Hepatocyte (in vitro differentiated cells): ENCODE measurements around the gene RNF32. TPM values are rescaled to one million over a fixed set of nuclear protein-coding genes. Genes with fewer than 3 reads are reported as not detected.

Experiments used
- DNase-seq: peaks from one replicate; pipeline ENCODE4 v3.0.0-alpha.2; 2016; ENCODE audit warnings: low spot score
- H2AFZ ChIP-seq: fragments of 200-600 bp; sonication (generic); 2 replicates; pipeline ENCODE4 v1.6.0; 2016; ENCODE audit warnings: antibody characterized with exemption, mild to moderate bottlenecking
- H3K27ac ChIP-seq: fragments of 200-600 bp; sonication (generic); 2 replicates; pipeline ENCODE4 v1.5.1; 2016; ENCODE audit warnings: mild to moderate bottlenecking
- H3K27me3 ChIP-seq: fragments of 200-600 bp; sonication (generic); 2 replicates; pipeline ENCODE4 v1.6.1; 2016
- H3K36me3 ChIP-seq: fragments of 200-600 bp; sonication (generic); replicated peaks from 2 replicates; pipeline ENCODE4 v1.5.1; 2016; ENCODE audit warnings: low read depth; ENCODE audit not compliant: insufficient read depth
- H3K4me1 ChIP-seq: fragments of 200-600 bp; sonication (generic); 2 replicates; pipeline ENCODE4 v1.5.1; 2016; ENCODE audit warnings: mild to moderate bottlenecking, moderate library complexity; ENCODE audit not compliant: insufficient read depth
- H3K4me2 ChIP-seq: fragments of 200-600 bp; sonication (generic); 2 replicates; pipeline ENCODE4 v1.6.0; 2016
- H3K4me3 ChIP-seq: fragments of 200-600 bp; sonication (generic); 2 replicates; pipeline ENCODE4 v1.5.1; 2016; ENCODE audit warnings: mild to moderate bottlenecking
- H3K79me2 ChIP-seq: fragments of 200-600 bp; sonication (generic); 2 replicates; pipeline ENCODE4 v1.6.0; 2017; ENCODE audit warnings: mild to moderate bottlenecking
- H3K9me2 ChIP-seq: fragments of 200-600 bp; sonication (generic); replicated peaks from 2 replicates; pipeline ENCODE4 v1.6.0; 2017; ENCODE audit warnings: mild to moderate bottlenecking; ENCODE audit not compliant: insufficient read depth
- H3K9me3 ChIP-seq: fragments of 200-600 bp; sonication (generic); 2 replicates; pipeline ENCODE4 v1.5.1; 2016; ENCODE audit warnings: low read depth, mild to moderate bottlenecking
- H4K20me1 ChIP-seq: fragments of 200-600 bp; sonication (generic); 2 replicates; pipeline ENCODE4 v1.6.0; 2016; ENCODE audit warnings: mild to moderate bottlenecking; ENCODE audit not compliant: insufficient read depth, poor library complexity, severe bottlenecking
- CTCF ChIP-seq: fragments of 200-600 bp; sonication (generic); IDR thresholded peaks from 2 replicates; pipeline ENCODE4 v1.5.1; 2016; ENCODE audit warnings: antibody characterized with exemption, mild to moderate bottlenecking; ENCODE audit not compliant: poor library complexity
- EZH2 ChIP-seq: fragments of 200-600 bp; sonication (generic); IDR thresholded peaks from 2 replicates; pipeline ENCODE4 v1.6.1; 2016; ENCODE audit warnings: antibody characterized with exemption, mild to moderate bottlenecking, borderline replicate concordance
- EZH2phosphoT487 ChIP-seq: fragments of 200-600 bp; sonication (generic); IDR thresholded peaks from one replicate; pipeline ENCODE4 v1.6.1; 2018; ENCODE audit warnings: antibody characterized with exemption, mild to moderate bottlenecking, low read depth, moderate library complexity; ENCODE audit not compliant: unreplicated experiment, severe bottlenecking
- WGBS: methylation state at CpG from one replicate; pipeline ENCODE4 v1.1.6; 2016; ENCODE audit warnings: low lambda C conversion rate; ENCODE audit errors: missing lambda C conversion rate; 5-methylcytosine and 5-hydroxymethylcytosine counted together
- polyA plus RNA-seq: library from polyadenylated mRNA; unstranded; fragments of >200 nt; fragmentation: Nextera tagmentation; extraction: Ambion mirVana; gene quantifications from 2 replicates; pipeline ENCODE4 v1.2.1, GENCODE V29; 2016
- total RNA-seq: library from RNA; depleted of rRNA; stranded (reverse); fragments of >200 nt; gene quantifications from 2 replicates; pipeline ENCODE4 v1.2.3, GENCODE V29; 2014

The RNF32 gene
- total and polyA plus RNA-seq, 2 experiments from 2014 or later, result 1.4 to 2.9 TPM

- Histone ChIP-seq H3K27me3 (no peaks in the 10 kb centered on the region), H3K36me3 (no peaks in the 10 kb centered on the region), H3K4me3 (no peak overlapping the region), H3K4me2 (no peak overlapping the region), H3K4me1 (peaks cover 27% of the 10 kb centered on the region), H2AFZ (no peak overlapping the region), H3K9me3 (no peaks in the 10 kb centered on the region), H3K79me2 (no peaks in the 10 kb centered on the region), H3K27ac (no peak overlapping the region), H3K9me2 (no peaks in the 10 kb centered on the region), H4K20me1 (no peaks in the 10 kb centered on the region)
- DNase-seq, result no peak
- TF ChIP-seq CTCF, result no peak
- TF ChIP-seq EZH2, result no peak
- TF ChIP-seq EZH2phosphoT487, result no peak
- 98% methylated on average over 5 of the region's 14 CpGs for WGBS
These were observed 33.8 kb upstream of the RNF32 start for GRCh38 chr7:156606691-156607331.

- Histone ChIP-seq H4K20me1 (no peaks in the 10 kb centered on the region), H3K9me2 (no peaks in the 10 kb centered on the region), H2AFZ (no peak overlapping the region), H3K4me3 (no peak overlapping the region), H3K27ac (peak overlapping the region; percentile 89), H3K4me2 (no peak overlapping the region), H3K79me2 (no peaks in the 10 kb centered on the region), H3K9me3 (no peaks in the 10 kb centered on the region), H3K27me3 (no peaks in the 10 kb centered on the region), H3K36me3 (no peaks in the 10 kb centered on the region), H3K4me1 (peaks cover 30% of the 10 kb centered on the region)
- 97% methylated on average over 37 of the region's 84 CpGs for WGBS
- DNase-seq, result no peak
- TF ChIP-seq CTCF, result no peak
- TF ChIP-seq EZH2, result no peak
- TF ChIP-seq EZH2phosphoT487, result no peak
These were observed 33.0 kb upstream of the RNF32 start for GRCh38 chr7:156607332-156608172.

GRCh38 chr7:156608173-156608478 is 32.4 kb upstream of the RNF32 start:
- Histone ChIP-seq H3K9me3 (no peaks in the 10 kb centered on the region), H3K4me2 (no peak overlapping the region), H4K20me1 (no peaks in the 10 kb centered on the region), H3K27me3 (no peaks in the 10 kb centered on the region), H3K36me3 (no peaks in the 10 kb centered on the region), H3K79me2 (no peaks in the 10 kb centered on the region), H2AFZ (no peak overlapping the region), H3K4me1 (peaks cover 30% of the 10 kb centered on the region), H3K9me2 (no peaks in the 10 kb centered on the region), H3K4me3 (no peak overlapping the region), H3K27ac (peak overlapping the region; percentile 89)
- DNase-seq, result no peak
- 95% methylated on average over 17 of the region's 17 CpGs for WGBS
- TF ChIP-seq EZH2phosphoT487, result no peak
- TF ChIP-seq CTCF, result no peak
- TF ChIP-seq EZH2, result no peak
